WTC11 (cell line): Measurements from ENCODE around the gene DUSP1. TPM values are rescaled to one million over a fixed set of nuclear protein-coding genes. Genes with fewer than 3 reads are reported as not detected.

Experiments used
- ATAC-seq: fragments of 200-7000 bp; cut with Tn5 transposase; 2 replicates; pipeline ENCODE4 v1.10.0; 2021; ENCODE audit warnings: mild to moderate bottlenecking, moderate library complexity
- CTCF ChIA-PET: fragments of 300-600 bp; sonication (Branson Sonifier 250); formaldehyde crosslinking; loops from one replicate; lab custom pipeline; 2021; ENCODE audit warnings: antibody characterized with exemption; lab: Charles Lee
- POLR2A ChIA-PET: fragments of 350-600 bp; sonication (Branson Sonifier 250); formaldehyde crosslinking; loops from one replicate; lab custom pipeline; 2021; ENCODE audit warnings: antibody characterized with exemption; lab: Charles Lee
- DNase-seq: peaks from one replicate; pipeline ENCODE4 v3.0.0; 2021; ENCODE audit warnings: low spot score
- H3K27ac Mint-ChIP-seq: 2 replicates; pipeline ENCODE4 v1.8.0; 2021; ENCODE audit warnings: mixed read lengths
- H3K27me3 Mint-ChIP-seq: 2 replicates; pipeline ENCODE4 v1.8.0; 2021; ENCODE audit warnings: low read depth, mild to moderate bottlenecking, moderate library complexity, mixed read lengths
- H3K36me3 Mint-ChIP-seq: 2 replicates; pipeline ENCODE4 v1.8.0; 2021; ENCODE audit warnings: mixed read lengths
- H3K4me1 Mint-ChIP-seq: 2 replicates; pipeline ENCODE4 v1.8.0; 2022; ENCODE audit warnings: mixed read lengths
- H3K4me3 Mint-ChIP-seq: 2 replicates; pipeline ENCODE4 v1.8.0; 2021; ENCODE audit warnings: mild to moderate bottlenecking, moderate library complexity, mixed read lengths
- H3K9me3 Mint-ChIP-seq: 2 replicates; pipeline ENCODE4 v1.8.0; 2021; ENCODE audit warnings: mixed read lengths
- ATF1 ChIP-seq: sonication (generic); formaldehyde crosslinking; IDR thresholded peaks from 2 replicates; pipeline ENCODE4 v1.8.1; 2023; ENCODE audit warnings: mild to moderate bottlenecking, moderate library complexity, missing genetic modification reagents
- CREB1 ChIP-seq: sonication (generic); formaldehyde crosslinking; IDR thresholded peaks from 2 replicates; pipeline ENCODE4 v1.8.0; 2023; ENCODE audit warnings: mild to moderate bottlenecking, missing genetic modification reagents
- ELF4 ChIP-seq: sonication (generic); formaldehyde crosslinking; IDR thresholded peaks from 2 replicates; pipeline ENCODE4 v1.8.1; 2022; ENCODE audit warnings: low read depth, mild to moderate bottlenecking, moderate library complexity, missing genetic modification reagents
- EMX1 ChIP-seq: fragments of 250-450 bp; sonication (Bioruptor Pico); IDR thresholded peaks from 2 replicates; pipeline ENCODE4 v1.8.0; 2021; ENCODE audit warnings: mild to moderate bottlenecking
- FOXP1 ChIP-seq: sonication (generic); formaldehyde crosslinking; IDR thresholded peaks from 2 replicates; pipeline ENCODE4 v1.8.0; 2022; ENCODE audit warnings: missing genetic modification reagents, mild to moderate bottlenecking, moderate library complexity, borderline replicate concordance
- GRHL2 ChIP-seq: fragments of 250-450 bp; sonication (Bioruptor Pico); IDR thresholded peaks from 2 replicates; pipeline ENCODE4 v1.8.0; 2022; ENCODE audit warnings: mild to moderate bottlenecking, moderate library complexity; ENCODE audit not compliant: insufficient replicate concordance, severe bottlenecking
- NFE2L1 ChIP-seq: sonication (generic); formaldehyde crosslinking; IDR thresholded peaks from 2 replicates; pipeline ENCODE4 v1.8.1; 2023; ENCODE audit warnings: missing genetic modification reagents
- NFYB ChIP-seq: sonication (generic); formaldehyde crosslinking; conservative IDR thresholded peaks from 2 replicates; pipeline ENCODE4 v1.8.0; 2022; ENCODE audit warnings: low read depth, missing genetic modification reagents
- NR2C2 ChIP-seq: sonication (generic); formaldehyde crosslinking; IDR thresholded peaks from 2 replicates; pipeline ENCODE4 v1.8.0; 2022; ENCODE audit warnings: mild to moderate bottlenecking, missing genetic modification reagents
- NR3C1 ChIP-seq: sonication (generic); formaldehyde crosslinking; conservative IDR thresholded peaks from 2 replicates; pipeline ENCODE4 v1.8.1; 2023; ENCODE audit warnings: low read depth, mild to moderate bottlenecking, missing genetic modification reagents
- OVOL2 ChIP-seq: fragments of 250-450 bp; sonication (Bioruptor Pico); IDR thresholded peaks from 2 replicates; pipeline ENCODE4 v1.9.0; 2021; ENCODE audit warnings: mild to moderate bottlenecking, borderline replicate concordance
- RORB ChIP-seq: fragments of 250-450 bp; sonication (Bioruptor Pico); IDR thresholded peaks from 2 replicates; pipeline ENCODE4 v1.9.0; 2021; ENCODE audit warnings: mild to moderate bottlenecking
- SOX15 ChIP-seq: fragments of 250-450 bp; sonication (Bioruptor Pico); IDR thresholded peaks from 2 replicates; pipeline ENCODE4 v1.9.0; 2021; ENCODE audit warnings: mild to moderate bottlenecking
- SP1 ChIP-seq: sonication (generic); formaldehyde crosslinking; conservative IDR thresholded peaks from 2 replicates; pipeline ENCODE4 v1.8.1; 2022; ENCODE audit warnings: missing genetic modification reagents
- TEAD4 ChIP-seq: sonication (generic); formaldehyde crosslinking; IDR thresholded peaks from 2 replicates; pipeline ENCODE4 v1.8.0; 2022; ENCODE audit warnings: mild to moderate bottlenecking, missing genetic modification reagents
- TP53 ChIP-seq: sonication (generic); formaldehyde crosslinking; IDR thresholded peaks from 2 replicates; pipeline ENCODE4 v1.8.1; 2023; ENCODE audit warnings: mild to moderate bottlenecking, missing genetic modification reagents
- ZNF263 ChIP-seq: sonication (generic); formaldehyde crosslinking; IDR thresholded peaks from 2 replicates; pipeline ENCODE4 v1.8.1; 2022; ENCODE audit warnings: low read depth, mild to moderate bottlenecking, moderate library complexity, missing genetic modification reagents
- ZNF423 ChIP-seq: fragments of 250-450 bp; sonication (Bioruptor Pico); IDR thresholded peaks from 2 replicates; pipeline ENCODE4 v2.1.2; 2022; ENCODE audit warnings: mild to moderate bottlenecking, moderate library complexity
- total RNA-seq: library from RNA; stranded (reverse); gene quantifications from 3 replicates; pipeline ENCODE4 v1.2.3, GENCODE V29; 2021
- TF ChIP-seq, protein P1 (sequence below): sonication (generic); formaldehyde crosslinking; IDR thresholded peaks from 2 replicates; pipeline ENCODE4 v1.8.0; 2022; ENCODE audit warnings: missing genetic modification reagents
- TF ChIP-seq, protein P2 (sequence below): sonication (generic); formaldehyde crosslinking; IDR thresholded peaks from 2 replicates; pipeline ENCODE4 v1.8.1; 2022; ENCODE audit warnings: low read depth, missing genetic modification reagents, borderline replicate concordance
- TF ChIP-seq, protein P3 (sequence below): fragments of 250-450 bp; sonication (Bioruptor Pico); IDR thresholded peaks from 2 replicates; pipeline ENCODE4 v2.1.2; 2022; ENCODE audit warnings: mild to moderate bottlenecking, moderate library complexity
- TF ChIP-seq, protein P4 (sequence below): sonication (generic); formaldehyde crosslinking; IDR thresholded peaks from 2 replicates; pipeline ENCODE4 v1.8.1; 2023; ENCODE audit warnings: mild to moderate bottlenecking, missing genetic modification reagents, borderline replicate concordance

DUSP1 gene
- total RNA-seq, 1 experiment from 2014 or later: 9.5 TPM

DNA sequence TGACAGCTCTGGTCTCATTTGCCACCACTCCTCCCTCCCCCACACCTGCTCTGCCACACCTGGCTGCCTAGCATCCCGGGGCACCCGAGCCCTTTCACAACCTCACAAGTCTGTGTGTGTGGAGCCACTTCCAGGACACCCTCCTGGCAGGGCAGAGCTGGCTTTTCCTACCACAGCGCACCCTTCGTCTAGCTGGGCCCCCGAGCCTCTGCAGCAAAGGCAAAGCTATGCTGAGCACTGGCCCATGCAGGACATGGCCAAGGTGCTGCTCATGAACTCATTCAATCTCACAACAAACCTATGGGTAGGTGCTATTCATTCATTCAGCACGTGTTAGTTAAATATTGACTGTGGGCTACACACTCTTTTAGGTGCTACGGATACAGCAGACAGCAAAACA is 43.4 kb downstream of the DUSP1 start (continued):
- TF ChIP-seq, protein P1, sequence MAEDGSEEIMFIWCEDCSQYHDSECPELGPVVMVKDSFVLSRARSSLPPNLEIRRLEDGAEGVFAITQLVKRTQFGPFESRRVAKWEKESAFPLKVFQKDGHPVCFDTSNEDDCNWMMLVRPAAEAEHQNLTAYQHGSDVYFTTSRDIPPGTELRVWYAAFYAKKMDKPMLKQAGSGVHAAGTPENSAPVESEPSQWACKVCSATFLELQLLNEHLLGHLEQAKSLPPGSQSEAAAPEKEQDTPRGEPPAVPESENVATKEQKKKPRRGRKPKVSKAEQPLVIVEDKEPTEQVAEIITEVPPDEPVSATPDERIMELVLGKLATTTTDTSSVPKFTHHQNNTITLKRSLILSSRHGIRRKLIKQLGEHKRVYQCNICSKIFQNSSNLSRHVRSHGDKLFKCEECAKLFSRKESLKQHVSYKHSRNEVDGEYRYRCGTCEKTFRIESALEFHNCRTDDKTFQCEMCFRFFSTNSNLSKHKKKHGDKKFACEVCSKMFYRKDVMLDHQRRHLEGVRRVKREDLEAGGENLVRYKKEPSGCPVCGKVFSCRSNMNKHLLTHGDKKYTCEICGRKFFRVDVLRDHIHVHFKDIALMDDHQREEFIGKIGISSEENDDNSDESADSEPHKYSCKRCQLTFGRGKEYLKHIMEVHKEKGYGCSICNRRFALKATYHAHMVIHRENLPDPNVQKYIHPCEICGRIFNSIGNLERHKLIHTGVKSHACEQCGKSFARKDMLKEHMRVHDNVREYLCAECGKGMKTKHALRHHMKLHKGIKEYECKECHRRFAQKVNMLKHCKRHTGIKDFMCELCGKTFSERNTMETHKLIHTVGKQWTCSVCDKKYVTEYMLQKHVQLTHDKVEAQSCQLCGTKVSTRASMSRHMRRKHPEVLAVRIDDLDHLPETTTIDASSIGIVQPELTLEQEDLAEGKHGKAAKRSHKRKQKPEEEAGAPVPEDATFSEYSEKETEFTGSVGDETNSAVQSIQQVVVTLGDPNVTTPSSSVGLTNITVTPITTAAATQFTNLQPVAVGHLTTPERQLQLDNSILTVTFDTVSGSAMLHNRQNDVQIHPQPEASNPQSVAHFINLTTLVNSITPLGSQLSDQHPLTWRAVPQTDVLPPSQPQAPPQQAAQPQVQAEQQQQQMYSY (CRISPR knock-in tag): no peak
- TF ChIP-seq SP1 (CRISPR knock-in tag): no peak

DNA sequence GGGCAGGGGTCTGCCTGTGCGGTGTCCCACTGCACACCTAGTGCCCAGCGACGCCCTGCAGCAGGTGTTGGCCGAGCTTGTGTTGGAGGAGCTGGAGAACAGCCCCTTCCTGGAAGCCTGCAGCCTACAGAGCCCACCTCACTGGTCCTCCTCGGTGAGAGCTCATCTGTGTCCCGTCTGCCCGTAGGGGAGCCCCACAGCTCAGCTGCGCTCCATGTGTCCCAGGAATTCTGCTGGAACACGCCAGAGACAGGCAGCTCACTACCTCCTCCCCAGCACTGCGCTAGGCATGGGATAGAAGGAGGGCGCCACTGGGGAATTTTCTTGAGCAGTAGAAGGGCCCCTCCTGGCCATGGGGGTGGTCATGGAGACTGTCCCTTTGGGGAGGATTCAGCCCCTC is 44.0 kb downstream of the DUSP1 start:
- no peaks in the 10 kb centered on the region for H3K9me3 Mint-ChIP-seq
- ChIA-PET POLR2A (interaction anchor here (0.7 kb wide), 1 partner anchor 43 kb away, joined by 3 read pairs; no protein-coding TSS in a partner anchor), CTCF (interaction anchor here (0.7 to 2.2 kb wide), 9 partner anchors 10 to 205 kb away, joined by 3 to 21 read pairs (median 4); partner anchors contain the start of gene DUSP1)
- DNase-seq (no peak), ATAC-seq (no peak)
- peaks cover 13% of the 10 kb centered on the region; the same call in 1 of the 2 replicates for H3K27me3 Mint-ChIP-seq
- H3K36me3 Mint-ChIP-seq: no peaks in the 10 kb centered on the region
- H3K27ac Mint-ChIP-seq: no peak overlapping the region
- H3K4me3 Mint-ChIP-seq: no peak overlapping the region
- H3K4me1 Mint-ChIP-seq: 0 out of 2 replicates have a peak, but pooled peaks cover 2% of the 10 kb centered on the region
- TF ChIP-seq NR2C2 (no peak), FOXP1 (no peak), ATF1 (CRISPR knock-in tag) (no peak), EMX1 (CRISPR knock-in tag) (no peak), TP53 (CRISPR knock-in tag) (no peak), RORB (CRISPR knock-in tag) (no peak), ZNF263 (CRISPR knock-in tag) (no peak), GRHL2 (no peak), TEAD4 (CRISPR knock-in tag) (no peak), NFE2L1 (CRISPR knock-in tag) (no peak), NR3C1 (CRISPR knock-in tag) (no peak), OVOL2 (no peak), ELF4 (CRISPR knock-in tag) (no peak), ZNF423 (CRISPR knock-in tag) (no peak), NFYB (CRISPR knock-in tag) (no peak), CREB1 (CRISPR knock-in tag) (no peak), SOX15 (no peak)
- TF ChIP-seq, protein P2, sequence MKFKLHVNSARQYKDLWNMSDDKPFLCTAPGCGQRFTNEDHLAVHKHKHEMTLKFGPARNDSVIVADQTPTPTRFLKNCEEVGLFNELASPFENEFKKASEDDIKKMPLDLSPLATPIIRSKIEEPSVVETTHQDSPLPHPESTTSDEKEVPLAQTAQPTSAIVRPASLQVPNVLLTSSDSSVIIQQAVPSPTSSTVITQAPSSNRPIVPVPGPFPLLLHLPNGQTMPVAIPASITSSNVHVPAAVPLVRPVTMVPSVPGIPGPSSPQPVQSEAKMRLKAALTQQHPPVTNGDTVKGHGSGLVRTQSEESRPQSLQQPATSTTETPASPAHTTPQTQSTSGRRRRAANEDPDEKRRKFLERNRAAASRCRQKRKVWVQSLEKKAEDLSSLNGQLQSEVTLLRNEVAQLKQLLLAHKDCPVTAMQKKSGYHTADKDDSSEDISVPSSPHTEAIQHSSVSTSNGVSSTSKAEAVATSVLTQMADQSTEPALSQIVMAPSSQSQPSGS (CRISPR knock-in tag): no peak
- TF ChIP-seq, protein P3, sequence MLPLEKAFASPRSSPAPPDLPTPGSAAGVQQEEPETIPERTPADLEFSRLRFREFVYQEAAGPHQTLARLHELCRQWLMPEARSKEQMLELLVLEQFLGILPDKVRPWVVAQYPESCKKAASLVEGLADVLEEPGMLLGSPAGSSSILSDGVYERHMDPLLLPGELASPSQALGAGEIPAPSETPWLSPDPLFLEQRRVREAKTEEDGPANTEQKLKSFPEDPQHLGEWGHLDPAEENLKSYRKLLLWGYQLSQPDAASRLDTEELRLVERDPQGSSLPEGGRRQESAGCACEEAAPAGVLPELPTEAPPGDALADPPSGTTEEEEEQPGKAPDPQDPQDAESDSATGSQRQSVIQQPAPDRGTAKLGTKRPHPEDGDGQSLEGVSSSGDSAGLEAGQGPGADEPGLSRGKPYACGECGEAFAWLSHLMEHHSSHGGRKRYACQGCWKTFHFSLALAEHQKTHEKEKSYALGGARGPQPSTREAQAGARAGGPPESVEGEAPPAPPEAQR (CRISPR knock-in tag): no peak
- TF ChIP-seq, protein P4, sequence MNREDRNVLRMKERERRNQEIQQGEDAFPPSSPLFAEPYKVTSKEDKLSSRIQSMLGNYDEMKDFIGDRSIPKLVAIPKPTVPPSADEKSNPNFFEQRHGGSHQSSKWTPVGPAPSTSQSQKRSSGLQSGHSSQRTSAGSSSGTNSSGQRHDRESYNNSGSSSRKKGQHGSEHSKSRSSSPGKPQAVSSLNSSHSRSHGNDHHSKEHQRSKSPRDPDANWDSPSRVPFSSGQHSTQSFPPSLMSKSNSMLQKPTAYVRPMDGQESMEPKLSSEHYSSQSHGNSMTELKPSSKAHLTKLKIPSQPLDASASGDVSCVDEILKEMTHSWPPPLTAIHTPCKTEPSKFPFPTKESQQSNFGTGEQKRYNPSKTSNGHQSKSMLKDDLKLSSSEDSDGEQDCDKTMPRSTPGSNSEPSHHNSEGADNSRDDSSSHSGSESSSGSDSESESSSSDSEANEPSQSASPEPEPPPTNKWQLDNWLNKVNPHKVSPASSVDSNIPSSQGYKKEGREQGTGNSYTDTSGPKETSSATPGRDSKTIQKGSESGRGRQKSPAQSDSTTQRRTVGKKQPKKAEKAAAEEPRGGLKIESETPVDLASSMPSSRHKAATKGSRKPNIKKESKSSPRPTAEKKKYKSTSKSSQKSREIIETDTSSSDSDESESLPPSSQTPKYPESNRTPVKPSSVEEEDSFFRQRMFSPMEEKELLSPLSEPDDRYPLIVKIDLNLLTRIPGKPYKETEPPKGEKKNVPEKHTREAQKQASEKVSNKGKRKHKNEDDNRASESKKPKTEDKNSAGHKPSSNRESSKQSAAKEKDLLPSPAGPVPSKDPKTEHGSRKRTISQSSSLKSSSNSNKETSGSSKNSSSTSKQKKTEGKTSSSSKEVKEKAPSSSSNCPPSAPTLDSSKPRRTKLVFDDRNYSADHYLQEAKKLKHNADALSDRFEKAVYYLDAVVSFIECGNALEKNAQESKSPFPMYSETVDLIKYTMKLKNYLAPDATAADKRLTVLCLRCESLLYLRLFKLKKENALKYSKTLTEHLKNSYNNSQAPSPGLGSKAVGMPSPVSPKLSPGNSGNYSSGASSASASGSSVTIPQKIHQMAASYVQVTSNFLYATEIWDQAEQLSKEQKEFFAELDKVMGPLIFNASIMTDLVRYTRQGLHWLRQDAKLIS (CRISPR knock-in tag): no peak
